ENCODE measurements around the gene PAK2. TPM values are rescaled to one million over a fixed set of nuclear protein-coding genes. Genes with fewer than 3 reads are reported as not detected.
"Not testable (repeated sequence)": the region's sequence is repeated elsewhere in the genome, so short reads cannot be mapped to it uniquely, and the experiment has no call there.

PAK2 gene
- polyA plus RNA-seq, 1 of the 3 experiments (the other 2 are of a cell fraction): 27.9 TPM

DNA sequence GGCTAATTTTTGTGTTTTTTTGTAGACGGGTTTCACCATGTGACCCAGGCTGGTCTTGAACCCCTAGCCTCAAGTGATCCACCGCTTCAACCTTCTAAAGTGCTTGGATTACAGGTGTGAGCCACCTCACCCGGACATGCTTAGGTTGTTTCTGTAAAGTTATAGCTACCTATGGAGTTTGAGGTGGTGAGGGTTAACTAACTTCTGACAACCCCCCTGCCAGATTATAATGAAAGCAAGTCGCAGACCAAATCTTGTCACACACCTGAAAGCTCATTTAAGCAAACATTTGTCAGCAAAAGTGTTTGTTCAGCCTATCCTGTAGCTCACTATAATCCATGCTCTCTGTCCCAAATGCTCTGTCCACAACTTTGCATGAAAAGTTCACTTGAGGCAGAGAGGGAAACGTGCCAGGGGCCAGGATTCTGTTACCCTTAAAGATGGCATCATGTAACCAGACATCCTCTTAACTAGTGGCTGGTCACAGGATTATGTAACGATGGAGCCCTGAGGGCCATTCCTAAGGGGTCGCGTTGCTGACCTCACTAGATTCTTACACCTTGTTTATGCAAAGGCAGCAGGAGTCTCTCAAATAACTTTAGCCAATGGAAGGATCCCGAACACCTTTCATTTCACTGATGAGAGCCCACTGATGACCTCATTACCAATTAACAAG is 103.9 kb downstream of the PAK2 start:
- WGBS (ENCODE audit: low lambda C conversion rate): 89% methylated on average over 9 of the region's 9 CpGs
- POLR2A ChIA-PET: no interaction called here
- TF ChIP-seq FOXM1 (IDR thresholded peaks at IDR 0.05; ENCODE audit: low read depth) (no peak), NRF1 (IDR thresholded peaks at IDR 0.05; ENCODE audit: low read depth, low read length) (no peak), CHD2 (IDR thresholded peaks at IDR 0.05; ENCODE audit: low read length, partially characterized antibody) (no peak)
- Histone ChIP-seq H3K9me3 (no peaks in the 10 kb centered on the region), H3K79me2 (ENCODE audit: insufficient read depth) (no peaks in the 10 kb centered on the region), H3F3A (replicated peaks; ENCODE audit: insufficient read depth) (no peaks in the 10 kb centered on the region), H3K4me2 (no peak overlapping the region), H3K27ac (ENCODE audit: low read depth in 2 of 2, low read length in 1 of 2) (no peak overlapping the region), H3K27me3 (ENCODE audit: insufficient read depth) (no peaks in the 10 kb centered on the region), H3K9me2 (no peaks in the 10 kb centered on the region), H2AFZ (ENCODE audit: low read depth) (no peak overlapping the region), H4K20me1 (ENCODE audit: insufficient read depth) (no peaks in the 10 kb centered on the region), H3K4me1 (ENCODE audit: control insufficient read depth in 1 of 2, insufficient read depth in 2 of 2, low read depth in 1 of 2, low read length in 1 of 2) (no peaks in the 10 kb centered on the region), H3K36me3 (replicated peaks in 1 of 2; ENCODE audit: control insufficient read depth in 1 of 2, insufficient read depth in 2 of 2, low read length in 1 of 2) (no peaks in the 10 kb centered on the region), H3K4me3 (ENCODE audit: low read depth in 2 of 2, low read length in 1 of 2) (no peak overlapping the region), H3K9ac (no peak overlapping the region)
- CTCF ChIA-PET: no interaction called here
- DNase-seq: no peak

- 82% methylated on average over 18 of the region's 22 CpGs for WGBS (ENCODE audit: low lambda C conversion rate)
- H3K79me2 ChIP-seq (ENCODE audit: insufficient read depth); H3K4me1 ChIP-seq (ENCODE audit: control insufficient read depth in 1 of 2, insufficient read depth in 2 of 2, low read depth in 1 of 2, low read length in 1 of 2); H3F3A ChIP-seq (replicated peaks; ENCODE audit: insufficient read depth); H3K9me2 ChIP-seq; H3K27ac ChIP-seq (ENCODE audit: low read depth in 2 of 2, low read length in 1 of 2); DNase-seq; H3K4me2 ChIP-seq; H3K9ac ChIP-seq; H3K9me3 ChIP-seq; POLR2A ChIA-PET; H3K27me3 ChIP-seq (ENCODE audit: insufficient read depth); H3K4me3 ChIP-seq (ENCODE audit: low read depth in 2 of 2, low read length in 1 of 2); CTCF ChIA-PET; H3K36me3 ChIP-seq (replicated peaks in 1 of 2; ENCODE audit: control insufficient read depth in 1 of 2, insufficient read depth in 2 of 2, low read length in 1 of 2); H4K20me1 ChIP-seq (ENCODE audit: insufficient read depth): not testable (repeated sequence)
- H2AFZ ChIP-seq (ENCODE audit: low read depth): peak overlapping the region; percentile 59; the same call in 1 of the 2 replicates
Observed at GRCh38 chr3:196844235-196845219, 104.9 kb downstream of the PAK2 start.

DNA sequence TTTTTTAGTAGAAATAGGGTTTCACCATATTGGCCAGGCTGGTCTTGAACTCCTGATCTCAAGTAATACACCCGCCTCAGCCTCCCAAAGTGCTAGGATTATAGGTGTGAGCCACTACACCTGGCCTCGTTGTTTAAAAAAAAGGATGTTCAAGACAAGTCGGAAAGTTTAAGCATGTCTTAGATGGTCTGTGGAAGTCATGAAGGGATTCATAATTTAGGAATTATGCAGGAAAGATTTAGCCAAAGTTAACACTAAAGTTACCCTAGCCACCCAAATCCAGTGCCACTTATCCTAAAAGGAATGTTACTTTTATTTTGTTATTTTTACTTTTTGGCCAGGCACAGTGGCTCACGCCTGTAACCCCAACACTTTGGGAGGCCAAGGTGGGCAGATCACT is 108.7 kb downstream of the PAK2 start:
- H3F3A ChIP-seq (replicated peaks; ENCODE audit: insufficient read depth); H3K9me2 ChIP-seq; H3K36me3 ChIP-seq (replicated peaks in 1 of 2; ENCODE audit: control insufficient read depth in 1 of 2, insufficient read depth in 2 of 2, low read length in 1 of 2); H3K9ac ChIP-seq; H3K9me3 ChIP-seq; H3K27me3 ChIP-seq (ENCODE audit: insufficient read depth); POLR2A ChIA-PET; DNase-seq; H3K4me1 ChIP-seq (ENCODE audit: control insufficient read depth in 1 of 2, insufficient read depth in 2 of 2, low read depth in 1 of 2, low read length in 1 of 2); H4K20me1 ChIP-seq (ENCODE audit: insufficient read depth); H3K79me2 ChIP-seq (ENCODE audit: insufficient read depth); H3K27ac ChIP-seq (ENCODE audit: low read depth in 2 of 2, low read length in 1 of 2); H2AFZ ChIP-seq (ENCODE audit: low read depth); H3K4me2 ChIP-seq; H3K4me3 ChIP-seq (ENCODE audit: low read depth in 2 of 2, low read length in 1 of 2): not testable (repeated sequence)
- 37% methylated on average over 4 of the region's 4 CpGs for WGBS (ENCODE audit: low lambda C conversion rate)
- CTCF ChIA-PET: interaction anchor here (0.6 kb wide), 1 partner anchor 130 kb away, joined by 3 read pairs; no protein-coding TSS in a partner anchor
